C4-2B (cell line): ENCODE measurements around the gene GHDC.

ENCODE experiments used
- H3K27ac ChIP-seq: fragments of 450-650 bp; 2 replicates; pipeline ENCODE4 v1.5.1; 2017
- ZFX ChIP-seq: fragments of 450-650 bp; IDR thresholded peaks from 2 replicates; pipeline ENCODE4 v1.6.1; 2017
- TF ChIP-seq, protein P1 (sequence below): fragments of 450-650 bp; conservative IDR thresholded peaks from 2 replicates; pipeline ENCODE4 v1.5.1; 2017; ENCODE audit warnings: mild to moderate bottlenecking

GHDC gene

GRCh38 chr17:42179911-42180410 is 14.3 kb downstream of the GHDC start:
- H3K27ac ChIP-seq, result no peak overlapping the region
- TF ChIP-seq, protein P1, sequence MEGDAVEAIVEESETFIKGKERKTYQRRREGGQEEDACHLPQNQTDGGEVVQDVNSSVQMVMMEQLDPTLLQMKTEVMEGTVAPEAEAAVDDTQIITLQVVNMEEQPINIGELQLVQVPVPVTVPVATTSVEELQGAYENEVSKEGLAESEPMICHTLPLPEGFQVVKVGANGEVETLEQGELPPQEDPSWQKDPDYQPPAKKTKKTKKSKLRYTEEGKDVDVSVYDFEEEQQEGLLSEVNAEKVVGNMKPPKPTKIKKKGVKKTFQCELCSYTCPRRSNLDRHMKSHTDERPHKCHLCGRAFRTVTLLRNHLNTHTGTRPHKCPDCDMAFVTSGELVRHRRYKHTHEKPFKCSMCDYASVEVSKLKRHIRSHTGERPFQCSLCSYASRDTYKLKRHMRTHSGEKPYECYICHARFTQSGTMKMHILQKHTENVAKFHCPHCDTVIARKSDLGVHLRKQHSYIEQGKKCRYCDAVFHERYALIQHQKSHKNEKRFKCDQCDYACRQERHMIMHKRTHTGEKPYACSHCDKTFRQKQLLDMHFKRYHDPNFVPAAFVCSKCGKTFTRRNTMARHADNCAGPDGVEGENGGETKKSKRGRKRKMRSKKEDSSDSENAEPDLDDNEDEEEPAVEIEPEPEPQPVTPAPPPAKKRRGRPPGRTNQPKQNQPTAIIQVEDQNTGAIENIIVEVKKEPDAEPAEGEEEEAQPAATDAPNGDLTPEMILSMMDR, result no peak
- TF ChIP-seq ZFX, result no peak

DNA sequence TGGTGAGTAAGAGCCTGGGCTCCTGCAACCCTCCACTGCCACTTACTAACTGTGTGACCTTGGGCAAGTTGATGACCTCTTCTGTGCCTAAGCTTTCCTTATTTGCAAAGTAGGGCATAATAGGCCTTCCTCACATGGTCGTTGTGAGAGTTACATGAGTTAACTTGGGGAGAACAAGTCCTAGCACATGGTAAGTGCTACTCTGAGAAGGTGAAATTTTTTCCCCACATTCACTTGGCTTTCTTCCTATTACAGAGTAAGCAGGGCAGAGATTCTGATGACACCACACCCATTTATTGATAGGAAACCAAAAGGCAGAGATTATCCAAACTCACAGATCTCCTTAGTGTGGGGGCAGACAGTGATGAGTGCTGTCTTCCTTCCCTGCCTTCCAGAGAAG is 15.0 kb downstream of the GHDC start:
- no peak for TF ChIP-seq ZFX
- TF ChIP-seq, protein P1, result no peak
- H3K27ac ChIP-seq, result no peak overlapping the region

GRCh38 chr17:42178817-42179216 is 15.5 kb downstream of the GHDC start:
- H3K27ac ChIP-seq, result no peak overlapping the region
- TF ChIP-seq, protein P1, result no peak
- TF ChIP-seq ZFX, result no peak

DNA sequence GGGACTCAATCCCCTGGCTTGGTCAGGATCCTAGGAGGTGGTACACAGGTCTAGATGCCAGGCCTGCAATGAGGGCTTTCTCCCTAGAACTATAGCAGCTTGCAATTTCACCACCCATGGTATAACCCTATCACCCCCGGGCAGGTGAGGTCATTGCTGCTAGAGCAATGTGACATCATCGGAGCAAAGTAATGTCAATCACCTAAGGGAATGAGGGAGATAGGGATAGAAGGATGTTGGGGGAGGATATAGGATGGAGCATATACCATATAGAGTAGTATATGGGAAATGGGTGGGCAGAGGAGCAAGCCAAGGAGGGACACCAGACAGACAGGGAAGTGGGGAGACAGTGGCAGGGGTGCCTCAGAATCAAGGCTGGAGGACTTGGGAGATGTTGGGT is 16.6 kb downstream of the GHDC start:
- TF ChIP-seq, protein P1, result no peak
- no peak for TF ChIP-seq ZFX
- H3K27ac ChIP-seq, result no peak overlapping the region

DNA sequence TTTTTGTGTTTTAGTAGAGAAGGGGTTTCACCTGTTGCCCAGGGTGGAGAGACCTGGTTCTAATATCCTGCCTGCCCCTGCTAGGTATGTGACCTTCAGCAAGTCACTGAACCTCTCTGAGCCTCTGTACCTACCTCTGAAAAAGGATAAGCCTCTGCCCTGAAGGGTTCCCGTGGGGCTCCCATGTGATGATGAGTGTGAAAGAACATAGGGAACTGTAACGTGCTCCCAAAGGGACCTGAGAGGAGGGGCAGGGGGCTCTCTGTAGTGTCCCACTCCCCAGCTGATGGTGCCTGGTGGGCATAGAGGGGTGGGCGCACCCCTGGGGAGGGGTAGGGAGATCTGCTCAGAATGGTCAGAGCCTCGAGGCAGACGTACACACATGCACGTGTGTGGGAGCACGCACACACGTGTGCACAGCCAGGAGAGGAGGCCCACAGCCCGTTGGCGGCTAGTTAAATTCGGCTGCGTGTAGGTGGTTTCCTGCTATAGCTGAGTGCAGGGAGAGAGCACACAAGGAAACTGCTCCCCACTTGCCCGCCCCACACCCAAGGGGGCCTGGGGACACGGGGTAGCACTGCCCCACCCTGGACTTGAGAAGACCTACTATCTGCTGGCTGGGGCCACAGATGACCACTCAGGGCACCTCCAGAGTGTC is 20.0 kb downstream of the GHDC start:
- TF ChIP-seq, protein P1, result no peak
- TF ChIP-seq ZFX, result no peak
- no peak overlapping the region for H3K27ac ChIP-seq

- H3K27ac ChIP-seq, result no peak overlapping the region
- TF ChIP-seq ZFX, result no peak
- TF ChIP-seq, protein P1, result no peak
These were observed 22.5 kb downstream of the GHDC start for GRCh38 chr17:42171831-42172230.

DNA sequence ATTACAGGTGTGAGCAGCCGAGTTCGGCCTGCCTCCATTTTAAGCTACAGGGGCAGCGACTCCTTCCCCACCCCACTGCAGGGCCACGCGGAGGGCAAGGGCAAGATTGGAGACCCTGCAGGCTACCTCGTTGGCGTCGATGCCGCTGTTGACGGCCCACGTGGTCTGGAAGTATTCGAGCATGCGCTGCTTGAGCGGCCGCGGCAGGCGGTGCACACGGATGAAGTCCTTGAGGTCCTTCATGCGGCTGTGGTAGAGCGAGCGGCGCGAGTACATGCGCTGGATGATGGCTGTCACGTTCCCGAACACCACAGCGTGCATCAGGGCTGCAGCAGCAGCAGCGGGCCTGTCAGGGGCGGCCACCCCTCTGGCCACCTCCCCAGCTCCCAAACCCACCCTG is 24.9 kb downstream of the GHDC start:
- TF ChIP-seq, protein P1, result no peak
- no peak for TF ChIP-seq ZFX

More for the DNA sequence above, 24.9 kb downstream of the GHDC start:
- no peak overlapping the region for H3K27ac ChIP-seq
